ENCODE measurements around the gene NEU3. TPM values are rescaled to one million over a fixed set of nuclear protein-coding genes. Genes with fewer than 3 reads are reported as not detected.
A peak's percentile ranks its signal among the peaks of the same experiment; 100 is the strongest.
"Not testable (repeated sequence)": the region's sequence is repeated elsewhere in the genome, so short reads cannot be mapped to it uniquely, and the experiment has no call there.

The NEU3 gene
- total RNA-seq, 1 donor from 2014 or later, result 5.6 TPM

GRCh38 chr11:75035911-75036565 is 47.3 kb downstream of the NEU3 start:
- H3K4me3 ChIP-seq, result no peak overlapping the region
- intact Hi-C loops (cut with DNase I), result no loop called here
- no peaks in the 10 kb centered on the region for H3K4me1 ChIP-seq
- TF ChIP-seq POLR2A (IDR thresholded peaks at IDR 0.05), result no peak
- TF ChIP-seq, protein P1, sequence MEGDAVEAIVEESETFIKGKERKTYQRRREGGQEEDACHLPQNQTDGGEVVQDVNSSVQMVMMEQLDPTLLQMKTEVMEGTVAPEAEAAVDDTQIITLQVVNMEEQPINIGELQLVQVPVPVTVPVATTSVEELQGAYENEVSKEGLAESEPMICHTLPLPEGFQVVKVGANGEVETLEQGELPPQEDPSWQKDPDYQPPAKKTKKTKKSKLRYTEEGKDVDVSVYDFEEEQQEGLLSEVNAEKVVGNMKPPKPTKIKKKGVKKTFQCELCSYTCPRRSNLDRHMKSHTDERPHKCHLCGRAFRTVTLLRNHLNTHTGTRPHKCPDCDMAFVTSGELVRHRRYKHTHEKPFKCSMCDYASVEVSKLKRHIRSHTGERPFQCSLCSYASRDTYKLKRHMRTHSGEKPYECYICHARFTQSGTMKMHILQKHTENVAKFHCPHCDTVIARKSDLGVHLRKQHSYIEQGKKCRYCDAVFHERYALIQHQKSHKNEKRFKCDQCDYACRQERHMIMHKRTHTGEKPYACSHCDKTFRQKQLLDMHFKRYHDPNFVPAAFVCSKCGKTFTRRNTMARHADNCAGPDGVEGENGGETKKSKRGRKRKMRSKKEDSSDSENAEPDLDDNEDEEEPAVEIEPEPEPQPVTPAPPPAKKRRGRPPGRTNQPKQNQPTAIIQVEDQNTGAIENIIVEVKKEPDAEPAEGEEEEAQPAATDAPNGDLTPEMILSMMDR (IDR thresholded peaks at IDR 0.05), result no peak
- TF ChIP-seq POLR2AphosphoS5 (IDR thresholded peaks at IDR 0.05; ENCODE audit: insufficient read depth in 1 of 2, low read depth in 1 of 2), result no peak
- no peaks in the 10 kb centered on the region for H3K9me3 ChIP-seq
- H3K27ac ChIP-seq, result no peak overlapping the region
- H3K36me3 ChIP-seq, result no peaks in the 10 kb centered on the region
- no peaks in the 10 kb centered on the region for H3K27me3 ChIP-seq
- peak in 1 of 2 donors; percentile 96 for DNase-seq (ENCODE audit: extremely low spot score in 2 of 2)

DNA sequence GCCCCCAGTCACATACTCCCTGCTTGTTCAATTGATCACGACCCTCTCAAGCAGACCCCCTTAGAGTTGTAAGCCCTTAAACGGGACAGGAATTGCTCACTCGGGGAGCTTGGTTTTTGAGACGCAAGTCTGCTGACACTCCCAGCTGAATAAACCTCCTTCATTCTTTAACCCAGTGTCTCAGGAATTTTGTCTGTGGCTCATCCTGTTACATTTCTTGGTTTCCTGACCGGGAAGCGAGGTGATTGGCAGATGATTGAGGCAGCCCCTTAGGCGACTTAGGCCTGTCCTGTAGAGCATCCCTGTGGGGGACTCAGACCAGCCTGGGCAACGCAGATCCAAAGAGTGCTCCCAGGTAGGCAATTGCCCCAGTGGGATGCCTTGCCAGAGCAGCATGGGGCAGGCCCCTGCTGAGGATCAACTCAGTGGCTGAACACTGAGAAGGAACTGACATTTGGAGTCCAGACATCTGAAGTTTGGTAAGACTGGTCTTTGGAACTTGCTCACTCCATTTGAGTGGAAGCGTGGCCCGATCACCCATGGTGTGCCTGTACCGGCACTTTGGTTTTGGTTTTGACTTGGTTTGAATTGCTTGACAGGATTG is 51.5 kb downstream of the NEU3 start:
- peak in 1 of 2 donors; percentile 49 for DNase-seq (ENCODE audit: extremely low spot score in 2 of 2)
- intact Hi-C loops (cut with DNase I), result no loop called here
- H3K4me1 ChIP-seq, result no peaks in the 10 kb centered on the region
- no peaks in the 10 kb centered on the region for H3K27me3 ChIP-seq
- no peaks in the 10 kb centered on the region for H3K36me3 ChIP-seq
- TF ChIP-seq POLR2AphosphoS5 (IDR thresholded peaks at IDR 0.05; ENCODE audit: insufficient read depth in 1 of 2, low read depth in 1 of 2) (no peak), POLR2A (IDR thresholded peaks at IDR 0.05) (no peak)
- TF ChIP-seq, protein P1 (IDR thresholded peaks at IDR 0.05), result no peak
- H3K4me3 ChIP-seq, result no peak overlapping the region
- H3K9me3 ChIP-seq, result no peaks in the 10 kb centered on the region
- H3K27ac ChIP-seq, result no peak overlapping the region

GRCh38 chr11:75041263-75041662 is 52.5 kb downstream of the NEU3 start:
- Histone ChIP-seq H3K27me3 (no peaks in the 10 kb centered on the region), H3K36me3 (no peaks in the 10 kb centered on the region), H3K27ac (no peak overlapping the region), H3K4me1 (no peaks in the 10 kb centered on the region), H3K4me3 (no peak overlapping the region), H3K9me3 (no peaks in the 10 kb centered on the region)
- no peak for TF ChIP-seq POLR2A (IDR thresholded peaks at IDR 0.05)
- TF ChIP-seq POLR2AphosphoS5 (IDR thresholded peaks at IDR 0.05; ENCODE audit: insufficient read depth in 1 of 2, low read depth in 1 of 2), result no peak
- TF ChIP-seq, protein P1 (IDR thresholded peaks at IDR 0.05), result no peak
- DNase-seq (ENCODE audit: extremely low spot score in 2 of 2), result no peak
- intact Hi-C loops (cut with DNase I), result no loop called here

DNA sequence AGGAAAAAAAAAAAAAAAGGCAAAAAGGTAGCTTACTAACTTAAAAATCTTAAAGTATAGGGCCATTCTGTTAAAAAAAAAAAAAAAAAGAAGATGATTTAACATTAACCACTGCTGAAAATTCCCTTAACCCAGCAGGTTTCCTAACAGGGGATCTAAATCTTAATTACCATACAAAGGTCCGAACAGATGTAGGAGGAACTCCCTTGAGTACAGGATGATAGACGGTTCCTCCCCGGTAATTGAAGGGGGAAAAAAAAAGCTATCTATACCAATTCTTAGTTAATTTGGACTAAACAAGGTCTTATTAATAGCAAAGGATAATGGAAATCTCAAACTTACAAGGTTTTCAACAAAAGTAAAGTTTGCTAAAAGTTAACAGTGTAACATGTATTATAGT is 53.1 kb downstream of the NEU3 start:
- H3K36me3 ChIP-seq; DNase-seq (ENCODE audit: extremely low spot score in 2 of 2); H3K27me3 ChIP-seq; H3K27ac ChIP-seq; H3K9me3 ChIP-seq; H3K4me1 ChIP-seq; H3K4me3 ChIP-seq; intact Hi-C loops (cut with DNase I): not testable (repeated sequence)

DNA sequence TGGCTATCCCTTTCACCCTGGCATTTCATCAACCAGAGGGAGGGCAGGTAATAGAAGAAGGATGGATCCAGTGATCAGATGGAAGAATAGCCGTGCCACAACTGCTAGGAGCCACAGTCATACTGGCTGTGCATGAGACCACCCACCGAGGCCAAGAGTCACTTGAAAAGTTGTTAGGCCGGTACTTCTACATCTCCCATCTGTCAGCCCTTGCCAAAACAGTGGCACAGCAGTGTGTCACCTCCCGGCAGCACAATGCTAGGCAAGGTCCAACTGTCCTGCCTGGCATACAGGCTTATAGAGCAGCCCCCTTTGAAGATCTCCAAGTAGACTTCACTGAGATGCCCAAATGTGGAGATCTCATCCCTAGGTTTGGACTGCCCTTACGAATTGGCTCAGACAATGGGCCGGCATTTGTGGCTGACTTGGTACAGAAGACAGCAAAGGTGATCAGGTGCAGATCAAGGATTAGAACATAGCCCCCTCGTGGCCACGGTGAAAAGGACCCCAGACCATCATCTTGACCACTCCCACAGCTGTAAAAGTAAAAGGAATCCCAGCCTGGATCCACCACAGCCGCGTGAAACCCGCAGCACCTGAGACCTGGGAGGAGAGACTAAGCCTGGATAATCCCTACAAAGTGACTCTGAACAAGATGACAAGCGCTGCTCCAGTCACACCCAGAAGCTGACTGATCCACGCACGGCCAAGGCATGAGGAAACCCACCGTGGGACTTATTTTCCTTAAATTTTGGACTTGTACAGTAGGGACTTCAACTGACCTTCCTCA is 55.8 kb downstream of the NEU3 start:
- H3K27ac ChIP-seq; intact Hi-C loops (cut with DNase I); H3K9me3 ChIP-seq; H3K4me1 ChIP-seq; H3K36me3 ChIP-seq; H3K27me3 ChIP-seq; H3K4me3 ChIP-seq; DNase-seq (ENCODE audit: extremely low spot score in 2 of 2): not testable (repeated sequence)

DNA sequence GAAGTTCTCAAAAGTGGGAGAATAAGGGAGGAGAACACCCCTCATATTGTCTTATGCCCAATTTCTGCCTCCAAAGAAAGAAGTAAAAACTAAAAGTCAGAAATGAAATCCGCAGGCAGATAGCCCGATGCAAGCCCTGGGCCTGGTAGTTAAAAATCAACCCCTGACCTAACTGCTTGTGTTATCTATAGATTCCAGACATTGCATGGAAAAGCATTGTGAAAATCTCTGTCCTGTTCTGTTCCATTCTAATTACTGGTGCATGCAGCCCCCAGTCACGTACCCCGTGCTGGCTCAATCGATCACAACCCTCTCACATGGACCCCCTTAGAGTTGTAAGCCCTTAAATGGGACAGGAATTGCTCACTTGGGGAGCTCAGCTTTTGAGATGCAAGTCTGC is 57.9 kb downstream of the NEU3 start:
- H3K27me3 ChIP-seq; DNase-seq (ENCODE audit: extremely low spot score in 2 of 2); H3K4me1 ChIP-seq; H3K27ac ChIP-seq; H3K9me3 ChIP-seq; H3K4me3 ChIP-seq; intact Hi-C loops (cut with DNase I); H3K36me3 ChIP-seq: not testable (repeated sequence)

Data from vagina (tissue), 2 donors.